Thoracic aorta (tissue), 2 donors: ENCODE results near the gene NUP88. TPM values are rescaled to one million over a fixed set of nuclear protein-coding genes. Genes with fewer than 3 reads are reported as not detected.

Experiments used
- ATAC-seq: fragments of 150-250 bp; one replicate; pipeline ENCODE4 v1.8.0; 2017; ENCODE audit warnings: low read depth; ENCODE audit not compliant: insufficient number of reproducible peaks, low FRiP score
- DNase-seq: peaks from one replicate; pipeline ENCODE4 v3.0.0-alpha.2; 2020; ENCODE audit warnings: low spot score
- H3K27ac ChIP-seq, 2 donors: fragments of 200-600 bp; sonication (generic); 1 replicate in 1 of 2; 2 replicates in 1 of 2; pipeline ENCODE4 v1.5.1; 2016; ENCODE audit warnings: mild to moderate bottlenecking in 2 of 2, moderate library complexity in 2 of 2
- H3K27me3 ChIP-seq: fragments of 200-600 bp; sonication (generic); replicated peaks from 2 replicates; pipeline ENCODE4 v1.6.0; 2016; ENCODE audit warnings: mild to moderate bottlenecking; ENCODE audit not compliant: insufficient read depth
- H3K36me3 ChIP-seq: fragments of 200-600 bp; sonication (generic); one replicate; pipeline ENCODE4 v1.5.1; 2016
- H3K4me1 ChIP-seq, 2 donors: fragments of 200-600 bp; sonication (generic); 1 replicate in 1 of 2; 2 replicates in 1 of 2; pipeline versions ENCODE4 v1.5.1 to v1.6.0; 2016; ENCODE audit warnings: low read depth in 2 of 2, mild to moderate bottlenecking in 1 of 2; ENCODE audit not compliant: control insufficient read depth in 1 of 2
- H3K4me3 ChIP-seq: fragments of 200-600 bp; sonication (generic); 2 replicates; pipeline ENCODE4 v1.5.1; 2016; ENCODE audit warnings: mild to moderate bottlenecking
- H3K9me3 ChIP-seq: fragments of 200-600 bp; sonication (generic); 2 replicates; pipeline ENCODE4 v1.5.1; 2016
- CTCF ChIP-seq: fragments of 200-600 bp; sonication (generic); IDR thresholded peaks from one replicate; pipeline ENCODE4 v1.5.1; 2019; ENCODE audit warnings: antibody characterized with exemption
- total RNA-seq, 2 donors: library from RNA; depleted of rRNA; stranded (reverse); fragments of >200 nt; gene quantifications; one replicate each; pipeline versions ENCODE4 v1.1.0 to v1.2.3, GENCODE V29; 2016

NUP88 gene
- total RNA-seq, 2 donors from 2014 or later = 74.1 to 95.0 TPM

GRCh38 chr17:5380491-5381135, 38.8 kb downstream of the NUP88 start:
- no peak for ATAC-seq
- no peaks in the 10 kb centered on the region for H3K27me3 ChIP-seq
- peaks cover 58% of the 10 kb centered on the region for H3K36me3 ChIP-seq
- no peak overlapping the region for H3K27ac ChIP-seq
- H3K4me3 ChIP-seq = no peak overlapping the region
- DNase-seq = no peak
- no peaks in the 10 kb centered on the region for H3K4me1 ChIP-seq
- H3K9me3 ChIP-seq = no peaks in the 10 kb centered on the region
- TF ChIP-seq CTCF = no peak

GRCh38 chr17:5379351-5380107, 39.9 kb downstream of the NUP88 start:
- H3K27me3 ChIP-seq = no peaks in the 10 kb centered on the region
- no peak for TF ChIP-seq CTCF
- H3K27ac ChIP-seq = no peak overlapping the region
- no peak overlapping the region for H3K4me3 ChIP-seq
- H3K9me3 ChIP-seq = no peaks in the 10 kb centered on the region
- H3K36me3 ChIP-seq = peaks cover 68% of the 10 kb centered on the region
- ATAC-seq = no peak
- H3K4me1 ChIP-seq = no peaks in the 10 kb centered on the region
- DNase-seq = no peak

- ATAC-seq = no peak
These were observed 40.8 kb downstream of the NUP88 start for GRCh38 chr17:5378566-5379207.

GRCh38 chr17:5373112-5373511, 46.4 kb downstream of the NUP88 start:
- DNase-seq (no peak), ATAC-seq (no peak)
- Histone ChIP-seq H3K36me3 (peaks cover 61% of the 10 kb centered on the region), H3K9me3 (no peaks in the 10 kb centered on the region), H3K27ac (no peak overlapping the region), H3K27me3 (no peaks in the 10 kb centered on the region), H3K4me1 (no peaks in the 10 kb centered on the region), H3K4me3 (no peak overlapping the region)
- TF ChIP-seq CTCF = no peak

More at GRCh38 chr17:5378566-5379207, 40.8 kb downstream of the NUP88 start:
- TF ChIP-seq CTCF = no peak
- Histone ChIP-seq H3K27me3 (no peaks in the 10 kb centered on the region), H3K36me3 (peaks cover 72% of the 10 kb centered on the region), H3K9me3 (no peaks in the 10 kb centered on the region), H3K4me3 (no peak overlapping the region), H3K4me1 (no peaks in the 10 kb centered on the region), H3K27ac (no peak overlapping the region)
- DNase-seq = no peak

GRCh38 chr17:5370411-5370810, 49.1 kb downstream of the NUP88 start:
- no peaks in the 10 kb centered on the region for H3K27me3 ChIP-seq
- H3K36me3 ChIP-seq = peaks cover 48% of the 10 kb centered on the region
- DNase-seq (no peak), ATAC-seq (no peak)
- no peak overlapping the region for H3K27ac ChIP-seq
- H3K4me3 ChIP-seq = no peak overlapping the region
- no peak for TF ChIP-seq CTCF
- H3K9me3 ChIP-seq = no peaks in the 10 kb centered on the region
- no peaks in the 10 kb centered on the region for H3K4me1 ChIP-seq
